Keratinocyte (primary cell): ENCODE measurements around the gene DMKN. TPM values are rescaled to one million over a fixed set of nuclear protein-coding genes. Genes with fewer than 3 reads are reported as not detected.

Source experiments
- DNase-seq: peaks from one replicate; pipeline ENCODE4 v3.0.0-alpha.2; 2011; ENCODE audit warnings: low read depth, missing footprints, low spot score
- FAIRE-seq: peaks from 2 replicates; lab custom pipeline; 2011; peaks lifted over from hg19 to GRCh38; lab: Jason Lieb, UNC
- H2AFZ ChIP-seq: 2 replicates; pipeline ENCODE4 v1.6.0; 2012; ENCODE audit warnings: low read length, control low read depth, inconsistent platforms; ENCODE audit not compliant: control insufficient read depth
- H3K27ac ChIP-seq: 2 replicates; pipeline ENCODE4 v1.5.1; 2011; ENCODE audit warnings: low read length; ENCODE audit not compliant: control insufficient read depth, insufficient read depth
- H3K27me3 ChIP-seq: 3 replicates; pipeline ENCODE4 v1.6.0; 2011; ENCODE audit warnings: low read length; ENCODE audit not compliant: control insufficient read depth, insufficient read depth; ENCODE audit errors: extremely low read depth
- H3K36me3 ChIP-seq, 2 experiments: 2 replicates in 1 of 2; 3 replicates in 1 of 2; pipeline ENCODE4 v1.5.1; 2011; ENCODE audit warnings: low read length in 2 of 2, mild to moderate bottlenecking in 1 of 2; ENCODE audit not compliant: control insufficient read depth in 2 of 2, insufficient read depth in 2 of 2; ENCODE audit errors: extremely low read depth in 1 of 2
- H3K4me1 ChIP-seq: 3 replicates; pipeline ENCODE4 v1.5.1; 2011; ENCODE audit warnings: low read length; ENCODE audit not compliant: control insufficient read depth, insufficient read depth; ENCODE audit errors: extremely low read depth
- H3K4me2 ChIP-seq: 3 replicates; pipeline ENCODE4 v1.6.0; 2011; ENCODE audit warnings: low read depth, low read length; ENCODE audit not compliant: control insufficient read depth, insufficient read depth; ENCODE audit errors: extremely low read depth
- H3K4me3 ChIP-seq, 3 experiments: fragments of 200-600 bp in 1 of 3; sonication (generic) in 1 of 3; 2 replicates in 2 of 3; 3 replicates in 1 of 3; pipeline ENCODE4 v1.5.1; 2011 to 2016; ENCODE audit warnings: low read length in 3 of 3, mild to moderate bottlenecking in 3 of 3, control low read depth in 2 of 3, inconsistent platforms in 1 of 3, low read depth in 1 of 3, mixed read lengths in 1 of 3, mixed run types in 1 of 3, moderate library complexity in 1 of 3; ENCODE audit not compliant: control insufficient read depth in 2 of 3, insufficient read depth in 2 of 3; ENCODE audit errors: extremely low read depth in 1 of 3
- H3K79me2 ChIP-seq: 2 replicates; pipeline ENCODE4 v1.6.0; 2012; ENCODE audit warnings: low read length; ENCODE audit not compliant: control insufficient read depth, insufficient read depth
- H3K9ac ChIP-seq: 3 replicates; pipeline ENCODE4 v1.6.0; 2011; ENCODE audit warnings: low read length; ENCODE audit not compliant: control insufficient read depth, insufficient read depth; ENCODE audit errors: extremely low read depth
- H3K9me1 ChIP-seq: 3 replicates; pipeline ENCODE4 v1.6.0; 2011; ENCODE audit warnings: low read length; ENCODE audit not compliant: control insufficient read depth, insufficient read depth; ENCODE audit errors: extremely low read depth
- H3K9me3 ChIP-seq: 2 replicates; pipeline ENCODE4 v1.5.1; 2012; ENCODE audit warnings: low read depth, low read length; ENCODE audit not compliant: control insufficient read depth
- H4K20me1 ChIP-seq: 3 replicates; pipeline ENCODE4 v1.6.0; 2011; ENCODE audit warnings: low read length; ENCODE audit not compliant: control insufficient read depth, insufficient read depth; ENCODE audit errors: extremely low read depth
- EZH2 ChIP-seq: IDR thresholded peaks from one replicate; pipeline ENCODE4 v1.6.1; 2012; ENCODE audit warnings: inconsistent platforms, mild to moderate bottlenecking, low read length, moderate library complexity
- dilution Hi-C: fragments of 300-500 bp; cut with MboI; formaldehyde crosslinking; loops from one replicate; pipeline ENCODE4 v1.7.0; 2020; ENCODE audit warnings: low sequenced_read_pairs; ENCODE audit not compliant: extremely low pct_ligation_motif_present
- polyA plus RNA-seq, 5 experiments: library from polyadenylated mRNA; depleted of rRNA in 3 of 5; stranded (reverse) in 3 of 5; stranded (forward) in 1 of 5; unstranded in 1 of 5; fragments of >200 nt; gene quantifications; 1 replicate in 1 of 5; 2 replicates in 3 of 5; 3 replicates in 1 of 5; pipeline versions ENCODE4 v1.2.1 to v1.2.3, GENCODE V29; 2011 to 2012; ENCODE audit warnings: missing spikeins in 2 of 5, low read depth in 1 of 5, low replicate concordance in 1 of 5
- TF ChIP-seq, protein P1 (sequence below), 3 experiments: IDR thresholded peaks in 1 of 3; conservative IDR thresholded peaks in 1 of 3; optimal IDR thresholded peaks in 1 of 3; 2 replicates in 2 of 3; 3 replicates in 1 of 3; pipeline versions ENCODE3 to v1.5.1; 2011; ENCODE audit warnings: low read length in 3 of 3, mild to moderate bottlenecking in 3 of 3, moderate library complexity in 2 of 3, control low read depth in 1 of 3, inconsistent platforms in 1 of 3; ENCODE audit not compliant: insufficient read depth in 2 of 3; ENCODE audit errors: extremely low read depth in 1 of 3

The DMKN gene
- polyA plus RNA-seq, 1 donor (not counting 4 experiments of a cell fraction or from before 2014, with no cell fraction given) = 235 TPM

DNA sequence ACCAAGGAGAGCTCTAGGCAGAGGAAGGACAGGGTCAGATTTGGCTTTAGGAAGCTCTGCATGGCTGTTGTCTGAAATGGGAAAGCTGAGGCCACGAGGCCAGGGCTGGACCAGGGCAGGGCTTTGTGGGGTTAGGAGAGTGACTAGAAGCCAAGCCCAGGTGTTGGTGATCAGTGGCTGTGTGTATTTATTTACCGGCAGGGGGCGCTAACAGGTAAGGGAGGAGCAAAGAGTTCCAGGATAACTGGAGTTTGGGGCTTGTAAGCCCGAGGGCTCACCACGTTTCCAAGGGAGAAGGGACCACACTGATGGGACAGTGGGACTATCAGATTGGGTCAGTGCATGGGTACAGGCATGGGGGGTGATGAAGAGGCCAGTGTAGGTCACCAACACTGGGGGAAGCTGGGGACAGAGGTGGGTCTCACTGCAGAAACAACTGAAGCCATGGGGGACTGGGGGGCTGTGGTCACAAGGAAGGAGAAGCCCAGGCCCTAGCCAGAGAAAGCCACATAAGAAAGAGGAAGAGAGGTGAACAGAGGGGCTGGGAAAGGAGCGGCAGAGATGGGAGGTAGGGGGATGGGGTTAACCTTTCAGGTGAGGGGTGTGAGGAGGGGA lies 35.8 kb upstream of the DMKN start:
- Histone ChIP-seq H3K36me3 (peaks cover 8 to 14% of the 10 kb centered on the region in 2 experiments), H3K9me3 (no peaks in the 10 kb centered on the region), H3K4me3 (no peak overlapping the region), H3K4me1 (peaks cover 13% of the 10 kb centered on the region), H3K9ac (no peak overlapping the region), H3K9me1 (no peaks in the 10 kb centered on the region), H3K27me3 (no peaks in the 10 kb centered on the region), H2AFZ (no peak overlapping the region), H3K79me2 (peaks cover 25% of the 10 kb centered on the region), H3K4me2 (no peak overlapping the region), H4K20me1 (no peaks in the 10 kb centered on the region), H3K27ac (no peak overlapping the region)
- peak; percentile 57 for FAIRE-seq
- DNase-seq = no peak
- TF ChIP-seq EZH2 = no peak
- TF ChIP-seq, protein P1, sequence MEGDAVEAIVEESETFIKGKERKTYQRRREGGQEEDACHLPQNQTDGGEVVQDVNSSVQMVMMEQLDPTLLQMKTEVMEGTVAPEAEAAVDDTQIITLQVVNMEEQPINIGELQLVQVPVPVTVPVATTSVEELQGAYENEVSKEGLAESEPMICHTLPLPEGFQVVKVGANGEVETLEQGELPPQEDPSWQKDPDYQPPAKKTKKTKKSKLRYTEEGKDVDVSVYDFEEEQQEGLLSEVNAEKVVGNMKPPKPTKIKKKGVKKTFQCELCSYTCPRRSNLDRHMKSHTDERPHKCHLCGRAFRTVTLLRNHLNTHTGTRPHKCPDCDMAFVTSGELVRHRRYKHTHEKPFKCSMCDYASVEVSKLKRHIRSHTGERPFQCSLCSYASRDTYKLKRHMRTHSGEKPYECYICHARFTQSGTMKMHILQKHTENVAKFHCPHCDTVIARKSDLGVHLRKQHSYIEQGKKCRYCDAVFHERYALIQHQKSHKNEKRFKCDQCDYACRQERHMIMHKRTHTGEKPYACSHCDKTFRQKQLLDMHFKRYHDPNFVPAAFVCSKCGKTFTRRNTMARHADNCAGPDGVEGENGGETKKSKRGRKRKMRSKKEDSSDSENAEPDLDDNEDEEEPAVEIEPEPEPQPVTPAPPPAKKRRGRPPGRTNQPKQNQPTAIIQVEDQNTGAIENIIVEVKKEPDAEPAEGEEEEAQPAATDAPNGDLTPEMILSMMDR (optimal IDR thresholded peaks at IDR 0.05 in 1 of 3, IDR thresholded peaks at IDR 0.05 in 1 of 3, conservative IDR thresholded peaks at IDR 0.05 in 1 of 3; ENCODE audit: extremely low read depth in 1 of 3, insufficient read depth in 2 of 3, low read length in 3 of 3) = peak; percentile 73 to 82 (median 80)
- dilution Hi-C loops = no loop called here

DNA sequence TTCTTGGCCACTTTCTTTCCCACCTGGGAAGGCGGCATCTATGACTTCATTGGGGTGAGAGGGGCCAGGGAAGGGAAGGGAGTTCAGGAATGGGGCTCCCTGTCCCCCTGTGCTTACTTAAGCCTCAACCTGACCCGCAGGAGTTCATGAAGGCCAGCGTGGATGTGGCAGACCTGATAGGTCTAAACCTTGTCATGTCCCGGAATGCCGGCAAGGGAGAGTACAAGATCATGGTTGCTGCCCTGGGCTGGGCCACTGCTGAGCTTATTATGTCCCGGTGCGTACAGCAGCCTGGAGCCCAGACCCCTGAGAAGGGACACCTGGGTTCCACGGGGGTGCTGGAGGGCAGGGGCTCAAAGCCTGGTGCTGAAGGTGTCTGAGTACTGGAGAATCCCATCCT lies 33.1 kb upstream of the DMKN start:
- TF ChIP-seq, protein P1 (optimal IDR thresholded peaks at IDR 0.05 in 1 of 3, IDR thresholded peaks at IDR 0.05 in 1 of 3, conservative IDR thresholded peaks at IDR 0.05 in 1 of 3; ENCODE audit: extremely low read depth in 1 of 3, insufficient read depth in 2 of 3, low read length in 3 of 3) = no peak
- TF ChIP-seq EZH2 = no peak
- peak overlapping the region; percentile 98 for H3K4me2 ChIP-seq
- H3K9ac ChIP-seq = peak overlapping the region; percentile 93
- H3K36me3 ChIP-seq = peaks cover 11 to 14% of the 10 kb centered on the region in 2 experiments
- peaks cover 32% of the 10 kb centered on the region for H3K79me2 ChIP-seq
- H3K4me1 ChIP-seq = peaks cover 15% of the 10 kb centered on the region
- no peaks in the 10 kb centered on the region for H3K27me3 ChIP-seq
- DNase-seq (no peak), FAIRE-seq (no peak)
- no peaks in the 10 kb centered on the region for H3K9me1 ChIP-seq
- no peak overlapping the region for H2AFZ ChIP-seq
- peak overlapping the region; percentile 88 for H3K27ac ChIP-seq
- dilution Hi-C loops = no loop called here
- no peaks in the 10 kb centered on the region for H3K9me3 ChIP-seq
- peak overlapping the region; percentile 87 to 96 (median 90) for H3K4me3 ChIP-seq
- no peaks in the 10 kb centered on the region for H4K20me1 ChIP-seq
